A673 (cell line): Measurements from ENCODE around the gene ATE1. TPM values are rescaled to one million over a fixed set of nuclear protein-coding genes. Genes with fewer than 3 reads are reported as not detected.
"Not testable (repeated sequence)": the region's sequence is repeated elsewhere in the genome, so short reads cannot be mapped to it uniquely, and the experiment has no call there.

ENCODE experiments used
- BruUV-seq: library from RNA; stranded (reverse); fragments of 400-500 nt; replicated peaks from 2 replicates; lab custom pipeline; 2021; lab: Mats Ljungman, UMichigan
- CTCF ChIA-PET: fragments of 300-600 bp; sonication (Branson Sonifier 250); formaldehyde crosslinking; loops from one replicate; lab custom pipeline; 2022; ENCODE audit warnings: antibody characterized with exemption; lab: Charles Lee
- POLR2A ChIA-PET: fragments of 300-600 bp; sonication (Branson Sonifier 250); formaldehyde crosslinking; loops from one replicate; lab custom pipeline; 2022; ENCODE audit warnings: antibody characterized with exemption; ENCODE audit not compliant: low non-redundant PET; lab: Charles Lee
- DNase-seq: peaks from one replicate; pipeline ENCODE4 v3.0.0-alpha.2; 2015; ENCODE audit warnings: low spot score
- H3K27ac ChIP-seq: fragments of 200-600 bp; sonication (generic); 2 replicates; pipeline ENCODE4 v1.5.1; 2016; ENCODE audit warnings: mixed run types, low read depth, mild to moderate bottlenecking, mixed read lengths, antibody characterized with exemption, low read length; ENCODE audit not compliant: poor library complexity, severe bottlenecking
- H3K27me3 ChIP-seq: fragments of 200-600 bp; sonication (generic); replicated peaks from 2 replicates; pipeline ENCODE4 v1.6.1; 2017; ENCODE audit warnings: mixed run types, low read depth, mild to moderate bottlenecking, mixed read lengths, antibody characterized with exemption, low read length; ENCODE audit not compliant: insufficient read depth, poor library complexity
- H3K36me3 ChIP-seq: fragments of 200-600 bp; sonication (generic); 2 replicates; pipeline ENCODE4 v1.6.1; 2016; ENCODE audit warnings: mixed run types, mild to moderate bottlenecking, mixed read lengths, antibody characterized with exemption, low read length; ENCODE audit not compliant: insufficient read depth, poor library complexity, severe bottlenecking
- H3K4me1 ChIP-seq: fragments of 200-600 bp; sonication (generic); 2 replicates; pipeline ENCODE4 v1.6.1; 2017; ENCODE audit warnings: mixed run types, mild to moderate bottlenecking, mixed read lengths, antibody characterized with exemption, low read length; ENCODE audit not compliant: insufficient read depth, poor library complexity, severe bottlenecking
- H3K4me3 ChIP-seq: fragments of 200-600 bp; sonication (generic); 2 replicates; pipeline ENCODE4 v1.5.1; 2016; ENCODE audit warnings: low read depth, mixed run types, mild to moderate bottlenecking, mixed read lengths, low read length; ENCODE audit not compliant: poor library complexity, severe bottlenecking
- H3K9me3 ChIP-seq: fragments of 200-600 bp; sonication (generic); 2 replicates; pipeline ENCODE4 v1.6.1; 2016; ENCODE audit warnings: mixed run types, low read depth, mild to moderate bottlenecking, mixed read lengths, antibody characterized with exemption, low read length; ENCODE audit not compliant: poor library complexity, severe bottlenecking
- EZH2 ChIP-seq: fragments of 200-600 bp; sonication (generic); IDR thresholded peaks from 2 replicates; pipeline ENCODE4 v1.6.1; 2017; ENCODE audit warnings: borderline replicate concordance, low read depth, mild to moderate bottlenecking, mixed read lengths, antibody characterized with exemption, low read length; ENCODE audit not compliant: poor library complexity, severe bottlenecking
- intact Hi-C: fragments of 100-400 bp; cut with micrococcal nuclease; formaldehyde crosslinking; loops from one replicate; pipeline ENCODE4 v1.10.0; 2022; ENCODE audit not compliant: unreplicated experiment
- total RNA-seq: library from RNA; stranded (reverse); gene quantifications from 2 replicates; pipeline ENCODE4 v1.2.3, GENCODE V29; 2021
- TF ChIP-seq, protein P1 (sequence below): fragments of 300-800, 200-600 bp; sonication (generic); conservative IDR thresholded peaks from 2 replicates; pipeline ENCODE4 v1.5.1; 2017; ENCODE audit warnings: low read depth, mild to moderate bottlenecking, antibody characterized with exemption, low read length, moderate library complexity, mixed read lengths

ATE1 gene
- total RNA-seq, 1 experiment from 2014 or later = 27.0 TPM

DNA sequence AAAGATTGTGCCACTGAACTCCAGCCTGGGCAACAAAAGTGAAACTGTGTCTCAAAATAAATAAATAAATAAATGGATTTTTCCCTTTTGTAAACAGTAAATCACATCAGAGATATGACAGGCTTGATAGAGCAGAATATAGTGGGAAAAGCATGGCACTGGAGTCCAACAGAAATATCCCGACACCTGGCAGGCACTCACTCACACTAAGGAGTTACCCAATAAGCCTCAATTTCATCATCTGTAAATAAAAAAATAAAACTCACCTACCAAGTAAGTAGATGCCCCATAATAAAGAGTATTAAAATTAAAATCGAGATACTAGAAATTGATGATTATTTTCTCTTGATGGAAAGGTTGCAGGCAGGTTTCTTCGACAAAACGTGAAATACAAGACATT, 1.7 kb downstream of the ATE1 start:
- intact Hi-C loops = no loop called here
- Histone ChIP-seq H3K9me3 (no peaks in the 10 kb centered on the region), H3K36me3 (no peaks in the 10 kb centered on the region), H3K4me3 (peak overlapping the region; percentile 100), H3K27me3 (no peaks in the 10 kb centered on the region), H3K27ac (no peak overlapping the region), H3K4me1 (peaks cover 4% of the 10 kb centered on the region)
- TF ChIP-seq EZH2 = no peak
- TF ChIP-seq, protein P1, sequence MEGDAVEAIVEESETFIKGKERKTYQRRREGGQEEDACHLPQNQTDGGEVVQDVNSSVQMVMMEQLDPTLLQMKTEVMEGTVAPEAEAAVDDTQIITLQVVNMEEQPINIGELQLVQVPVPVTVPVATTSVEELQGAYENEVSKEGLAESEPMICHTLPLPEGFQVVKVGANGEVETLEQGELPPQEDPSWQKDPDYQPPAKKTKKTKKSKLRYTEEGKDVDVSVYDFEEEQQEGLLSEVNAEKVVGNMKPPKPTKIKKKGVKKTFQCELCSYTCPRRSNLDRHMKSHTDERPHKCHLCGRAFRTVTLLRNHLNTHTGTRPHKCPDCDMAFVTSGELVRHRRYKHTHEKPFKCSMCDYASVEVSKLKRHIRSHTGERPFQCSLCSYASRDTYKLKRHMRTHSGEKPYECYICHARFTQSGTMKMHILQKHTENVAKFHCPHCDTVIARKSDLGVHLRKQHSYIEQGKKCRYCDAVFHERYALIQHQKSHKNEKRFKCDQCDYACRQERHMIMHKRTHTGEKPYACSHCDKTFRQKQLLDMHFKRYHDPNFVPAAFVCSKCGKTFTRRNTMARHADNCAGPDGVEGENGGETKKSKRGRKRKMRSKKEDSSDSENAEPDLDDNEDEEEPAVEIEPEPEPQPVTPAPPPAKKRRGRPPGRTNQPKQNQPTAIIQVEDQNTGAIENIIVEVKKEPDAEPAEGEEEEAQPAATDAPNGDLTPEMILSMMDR = no peak
- DNase-seq = no peak
- CTCF ChIA-PET = no interaction called here
- POLR2A ChIA-PET = no interaction called here
- TSS peak; percentile 53 for BruUV-seq

DNA sequence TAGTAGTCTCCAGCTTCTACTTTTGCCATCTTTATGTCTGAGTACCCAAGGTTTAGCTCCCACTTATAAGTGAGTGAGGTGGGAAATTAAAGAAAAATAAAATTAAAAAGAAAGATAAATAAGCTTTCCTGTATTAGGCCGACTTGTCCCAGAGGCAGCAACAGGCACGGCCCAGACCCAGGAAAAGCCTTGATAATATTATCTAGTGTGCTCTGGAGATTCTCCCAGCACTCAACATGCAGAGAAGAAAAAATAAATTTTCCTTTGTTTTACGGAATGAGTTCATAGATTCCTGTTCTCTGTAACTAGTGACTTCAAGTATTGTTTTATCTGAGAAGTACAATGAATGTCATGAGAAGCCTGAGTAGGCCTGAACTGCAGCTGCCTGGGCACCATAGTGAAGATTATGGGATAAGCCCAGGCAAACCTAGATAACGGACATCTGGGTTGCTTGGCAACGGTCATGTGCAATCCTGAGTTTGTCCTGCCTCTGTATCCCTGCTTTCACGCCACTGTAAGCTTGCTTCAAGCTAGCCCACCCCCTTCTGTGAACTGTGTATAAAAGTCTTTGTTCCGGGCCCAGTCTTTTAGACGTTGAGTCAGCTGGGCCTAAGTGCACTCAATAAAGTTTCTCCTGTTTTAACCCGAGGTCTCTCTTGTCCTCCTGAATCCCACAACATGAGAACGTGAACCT, 6.4 kb downstream of the ATE1 start:
- POLR2A ChIA-PET = no interaction called here
- no TSS peak for BruUV-seq
- no peaks in the 10 kb centered on the region for H3K9me3 ChIP-seq
- H3K27ac ChIP-seq = no peak overlapping the region
- CTCF ChIA-PET = no interaction called here
- no peak overlapping the region for H3K4me3 ChIP-seq
- peaks cover 7% of the 10 kb centered on the region for H3K4me1 ChIP-seq
- DNase-seq = no peak
- no peak for TF ChIP-seq EZH2
- TF ChIP-seq, protein P1 = no peak
- H3K27me3 ChIP-seq = no peaks in the 10 kb centered on the region
- intact Hi-C loops = no loop called here
- no peaks in the 10 kb centered on the region for H3K36me3 ChIP-seq

DNA sequence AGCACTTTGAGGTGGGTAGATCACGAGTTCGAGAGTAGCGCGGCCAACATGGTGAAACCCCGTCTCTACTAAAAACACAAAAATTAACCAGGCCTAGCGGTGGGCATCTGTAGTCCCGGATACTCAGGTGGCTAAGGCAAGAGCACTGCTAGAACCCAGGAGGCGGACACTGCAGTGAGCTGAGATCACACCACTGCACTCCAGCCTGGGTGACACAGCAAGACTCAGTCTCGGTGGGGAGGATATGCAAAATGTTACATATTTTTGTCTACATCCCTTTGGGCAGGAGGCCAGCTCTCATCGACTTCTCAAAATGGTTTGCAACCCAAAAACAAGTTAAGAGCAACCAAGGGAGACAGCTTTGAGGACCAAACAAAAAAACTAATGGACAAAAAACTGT, 8.2 kb downstream of the ATE1 start:
- intact Hi-C loops = no loop called here
- no peak for DNase-seq
- H3K9me3 ChIP-seq = no peaks in the 10 kb centered on the region
- ChIA-PET CTCF (no interaction called here), POLR2A (no interaction called here)
- H3K4me1 ChIP-seq = peaks cover 4% of the 10 kb centered on the region
- no peak overlapping the region for H3K4me3 ChIP-seq
- H3K36me3 ChIP-seq = no peaks in the 10 kb centered on the region
- no TSS peak for BruUV-seq
- H3K27ac ChIP-seq = no peak overlapping the region
- TF ChIP-seq, protein P1 = no peak
- no peak for TF ChIP-seq EZH2
- H3K27me3 ChIP-seq = no peaks in the 10 kb centered on the region

DNA sequence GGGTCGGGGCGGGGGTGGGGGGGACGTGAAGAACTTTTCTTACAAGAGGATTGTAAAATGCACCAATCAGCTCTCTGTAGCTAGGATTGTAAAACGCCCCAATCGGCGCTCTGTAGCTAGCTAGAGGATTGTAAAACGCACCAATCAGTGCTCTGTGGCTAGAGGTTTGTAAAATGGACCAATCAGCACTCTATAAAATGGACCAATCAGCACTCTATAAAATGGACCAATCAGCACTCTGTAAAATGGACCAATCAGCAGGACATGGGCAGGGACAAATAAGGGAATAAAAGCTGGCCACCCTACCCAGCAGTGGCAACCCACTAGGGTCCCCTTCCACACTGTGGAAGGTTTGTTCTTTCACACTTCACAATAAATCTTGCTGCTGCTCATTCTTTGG, 9.0 kb downstream of the ATE1 start:
- H3K4me3 ChIP-seq, intact Hi-C loops, H3K36me3 ChIP-seq, DNase-seq, BruUV-seq, POLR2A ChIA-PET, H3K9me3 ChIP-seq, CTCF ChIA-PET, H3K27me3 ChIP-seq, H3K27ac ChIP-seq, H3K4me1 ChIP-seq: not testable (repeated sequence)
